Aorta (tissue), 5 donors: Measurements from ENCODE around the gene DNAJB2. TPM values are rescaled to one million over a fixed set of nuclear protein-coding genes. Genes with fewer than 3 reads are reported as not detected.
A peak's percentile ranks its signal among the peaks of the same experiment; 100 is the strongest.

ENCODE experiments used
- ATAC-seq: fragments of 200-7000 bp; cut with Tn5 transposase; one replicate; pipeline ENCODE4 v1.9.1; 2022; ENCODE audit warnings: moderate library complexity; ENCODE audit not compliant: low FRiP score
- DNase-seq, 2 donors: peaks; one replicate each; pipeline ENCODE4 v3.0.0-alpha.2; 2020
- H3K27ac ChIP-seq, 2 donors: one replicate each; pipeline ENCODE4 v1.5.1; 2013; ENCODE audit warnings: low read length in 2 of 2, mild to moderate bottlenecking in 2 of 2, moderate library complexity in 2 of 2, control low read depth in 1 of 2, inconsistent platforms in 1 of 2, low read depth in 1 of 2
- H3K27me3 ChIP-seq, 2 donors: one replicate each; pipeline ENCODE4 v1.6.1; 2013; ENCODE audit warnings: control low read depth in 1 of 2, low read length in 1 of 2, mild to moderate bottlenecking in 1 of 2, moderate library complexity in 1 of 2; ENCODE audit not compliant: insufficient read depth in 2 of 2, control insufficient read depth in 1 of 2
- H3K36me3 ChIP-seq, 2 donors: one replicate each; pipeline ENCODE4 v1.6.1; 2013; ENCODE audit warnings: control low read depth in 1 of 2, low read length in 1 of 2, mild to moderate bottlenecking in 1 of 2; ENCODE audit not compliant: insufficient read depth in 2 of 2, control insufficient read depth in 1 of 2
- H3K4me1 ChIP-seq, 2 donors: one replicate each; pipeline ENCODE4 v1.6.1; 2013; ENCODE audit warnings: low read length in 2 of 2, control low read depth in 1 of 2, mild to moderate bottlenecking in 1 of 2, moderate library complexity in 1 of 2; ENCODE audit not compliant: insufficient read depth in 2 of 2, control insufficient read depth in 1 of 2
- H3K4me3 ChIP-seq, 2 donors: one replicate each; pipeline ENCODE4 v1.5.1; 2013; ENCODE audit warnings: low read length in 2 of 2, control low read depth in 1 of 2, mild to moderate bottlenecking in 1 of 2
- H3K9me3 ChIP-seq: one replicate; pipeline ENCODE4 v1.6.1; 2013; ENCODE audit warnings: mild to moderate bottlenecking, low read length; ENCODE audit not compliant: control insufficient read depth
- WGBS, 2 donors: extraction: QIAGEN DNeasy Blood & Tissue Kit; methylation state at CpG; one replicate each; pipeline ENCODE4 v1.1.7; 2013; 5-methylcytosine and 5-hydroxymethylcytosine counted together
- intact Hi-C, 2 donors: fragments of 100-400 bp; cut with DNase I; formaldehyde crosslinking; loops; one replicate each; pipeline versions ENCODE4 v1.14.2 to v1.15.0; 2022
- polyA plus RNA-seq, 2 donors: library from polyadenylated mRNA; stranded (reverse); fragments of 200-250 nt; gene quantifications; one replicate each; pipeline ENCODE4 v1.2.3, GENCODE V29; 2013
- total RNA-seq, 2 donors: library from RNA; stranded (reverse); fragmentation: NEBNext Ultra II Directional; extraction: Animal tissue kit (Norgen Biotek cat#: 25700); gene quantifications; one replicate each; pipeline ENCODE4 v1.2.1, GENCODE V29; 2021
- donor health status: healthy with polysubstance abuse.
- donor health status: Bipolar disorder and iron deficiency.
- donor health status: DM: no; HTN: no; CAD: no.
- donor health status: DM: no; HTN: no; CAD: no.
- donor health status: DM: yes; HTN: yes; CAD: no.

Gene DNAJB2
- total and polyA plus RNA-seq, 4 donors: 45.0 to 58.6 (median 54.5) TPM

GRCh38 chr2:219247678-219248642, 31.2 kb upstream of the DNAJB2 start:
- intact Hi-C loops: loop anchor here in 1 of 2 donors (5.0 kb wide), 1 partner anchor 44 kb away; no protein-coding TSS in a partner anchor
- no peak for ATAC-seq
- Histone ChIP-seq H3K27me3 (no peaks in the 10 kb centered on the region), H3K36me3 (no peaks in the 10 kb centered on the region), H3K9me3 (no peaks in the 10 kb centered on the region), H3K4me1 (no peaks in the 10 kb centered on the region), H3K27ac (peak overlapping the region in 1 of 2 donors; percentile 39), H3K4me3 (no peak overlapping the region)
- no peak for DNase-seq
- WGBS, 2 donors: 92% methylated on average over 17 of the region's 17 CpGs

GRCh38 chr2:219248845-219249202, 30.3 kb upstream of the DNAJB2 start:
- no peak for DNase-seq
- Histone ChIP-seq H3K9me3 (no peaks in the 10 kb centered on the region), H3K4me3 (no peak overlapping the region), H3K27ac (peak overlapping the region; percentile 67 to 89), H3K27me3 (no peaks in the 10 kb centered on the region), H3K4me1 (no peaks in the 10 kb centered on the region), H3K36me3 (no peaks in the 10 kb centered on the region)
- no peak for ATAC-seq
- intact Hi-C loops: loop anchor here in 1 of 2 donors (5.0 kb wide), 1 partner anchor 43 kb away; no protein-coding TSS in a partner anchor
- WGBS, 2 donors: 37 to 44% methylated on average over 2 of the region's 2 CpGs

- ATAC-seq (peak; percentile 47), DNase-seq (peak; percentile 87 to 89)
- Histone ChIP-seq H3K4me3 (no peak overlapping the region), H3K9me3 (no peaks in the 10 kb centered on the region), H3K36me3 (no peaks in the 10 kb centered on the region), H3K27ac (peak overlapping the region; percentile 67 to 89), H3K27me3 (no peaks in the 10 kb centered on the region), H3K4me1 (no peaks in the 10 kb centered on the region)
- intact Hi-C loops: loop anchor here in 1 of 2 donors (5.0 kb wide), 1 partner anchor 43 kb away; no protein-coding TSS in a partner anchor
- WGBS, 2 donors: 2% methylated on average over 7 of the region's 7 CpGs
These were observed 29.8 kb upstream of the DNAJB2 start for GRCh38 chr2:219249203-219249980.

- DNase-seq (no peak), ATAC-seq (no peak)
- Histone ChIP-seq H3K27ac (peak overlapping the region in 1 of 2 donors; percentile 89), H3K36me3 (no peaks in the 10 kb centered on the region), H3K9me3 (no peaks in the 10 kb centered on the region), H3K4me3 (no peak overlapping the region), H3K27me3 (no peaks in the 10 kb centered on the region), H3K4me1 (no peaks in the 10 kb centered on the region)
- intact Hi-C loops: no loop called here
- WGBS, 2 donors: 75 to 77% methylated on average over 22 of the region's 22 CpGs
These were observed 29.0 kb upstream of the DNAJB2 start for GRCh38 chr2:219250049-219250781.

GRCh38 chr2:219251656-219252055, 27.5 kb upstream of the DNAJB2 start:
- H3K9me3 ChIP-seq: no peaks in the 10 kb centered on the region
- DNase-seq (no peak), ATAC-seq (no peak)
- peak overlapping the region in 1 of 2 donors; percentile 62 for H3K27ac ChIP-seq
- no peaks in the 10 kb centered on the region for H3K36me3 ChIP-seq
- H3K27me3 ChIP-seq: no peaks in the 10 kb centered on the region
- H3K4me3 ChIP-seq: no peak overlapping the region
- intact Hi-C loops: loop anchor here in 1 of 2 donors (2.0 kb wide), 3 partner anchors 27 to 43 kb away; partner anchors contain the start of genes ABCB6 and DNAJB2
- no peaks in the 10 kb centered on the region for H3K4me1 ChIP-seq
- 38 to 50% methylated on average over 6 of the region's 6 CpGs for WGBS, 2 donors

- WGBS, 2 donors: 51 to 66% methylated on average over 5 of the region's 5 CpGs
- H3K4me3 ChIP-seq: peak overlapping the region in 1 of 2 donors; percentile 75
- H3K4me1 ChIP-seq: no peaks in the 10 kb centered on the region
- DNase-seq (no peak), ATAC-seq (no peak)
- intact Hi-C loops: loop anchor here in 1 of 2 donors (2.0 kb wide), 3 partner anchors 27 to 43 kb away; partner anchors contain the start of genes ABCB6 and DNAJB2
- peak overlapping the region in 1 of 2 donors; percentile 62 for H3K27ac ChIP-seq
- H3K36me3 ChIP-seq: no peaks in the 10 kb centered on the region
- no peaks in the 10 kb centered on the region for H3K27me3 ChIP-seq
- H3K9me3 ChIP-seq: no peaks in the 10 kb centered on the region
These were observed 27.1 kb upstream of the DNAJB2 start for GRCh38 chr2:219252084-219252483.

GRCh38 chr2:219252570-219252899, 26.6 kb upstream of the DNAJB2 start:
- intact Hi-C loops: loop anchor here in 1 of 2 donors (2.0 kb wide), 3 partner anchors 26 to 42 kb away; partner anchors contain the start of genes ABCB6 and DNAJB2
- ATAC-seq: no peak
- H3K27me3 ChIP-seq: no peaks in the 10 kb centered on the region
- H3K4me1 ChIP-seq: no peaks in the 10 kb centered on the region
- DNase-seq: no peak
- H3K36me3 ChIP-seq: no peaks in the 10 kb centered on the region
- WGBS, 2 donors: 56 to 62% methylated on average over 9 of the region's 9 CpGs
- peak overlapping the region in 1 of 2 donors; percentile 25 for H3K27ac ChIP-seq
- peak overlapping the region in 1 of 2 donors; percentile 75 for H3K4me3 ChIP-seq
- H3K9me3 ChIP-seq: no peaks in the 10 kb centered on the region
